Spleen (tissue), 11 donors: Measurements from ENCODE around the gene SARNP. TPM values are rescaled to one million over a fixed set of nuclear protein-coding genes. Genes with fewer than 3 reads are reported as not detected.

Source experiments
- DNase-seq: peaks from one replicate; pipeline ENCODE4 v3.0.0-alpha.2; 2020
- H3K27ac ChIP-seq, 8 donors: fragments of 200-600 bp; sonication (generic) in 7 of 8; 1 replicate in 4 of 8; 2 replicates in 4 of 8; pipeline versions ENCODE4 v1.5.0 to v1.8.0; 2016 to 2021; ENCODE audit warnings: inconsistent platforms in 4 of 8, mild to moderate bottlenecking in 4 of 8, moderate library complexity in 1 of 8
- H3K27me3 ChIP-seq, 7 donors: fragments of 200-600 bp; sonication (generic) in 6 of 7; replicated peaks in 1 of 7; 1 replicate in 4 of 7; 2 replicates in 3 of 7; pipeline versions ENCODE4 v1.5.0 to v1.8.0; 2016 to 2021; ENCODE audit warnings: inconsistent platforms in 3 of 7, mild to moderate bottlenecking in 1 of 7
- H3K36me3 ChIP-seq, 6 donors: fragments of 200-600 bp; sonication (generic) in 5 of 6; 1 replicate in 4 of 6; 2 replicates in 2 of 6; pipeline versions ENCODE4 v1.5.0 to v1.8.0; 2016 to 2021; ENCODE audit warnings: inconsistent platforms in 2 of 6
- H3K4me1 ChIP-seq, 6 donors: fragments of 200-600 bp; sonication (generic) in 5 of 6; 1 replicate in 3 of 6; 2 replicates in 3 of 6; pipeline versions ENCODE4 v1.5.0 to v1.8.0; 2016 to 2021; ENCODE audit warnings: inconsistent platforms in 3 of 6
- H3K4me3 ChIP-seq, 8 donors: fragments of 200-600 bp; sonication (generic) in 7 of 8; 1 replicate in 4 of 8; 2 replicates in 4 of 8; pipeline versions ENCODE4 v1.5.0 to v1.8.0; 2016 to 2021; ENCODE audit warnings: inconsistent platforms in 4 of 8, mild to moderate bottlenecking in 4 of 8, moderate library complexity in 2 of 8
- H3K9me3 ChIP-seq, 8 donors: fragments of 200-600 bp; sonication (generic) in 7 of 8; 1 replicate in 4 of 8; 2 replicates in 4 of 8; pipeline versions ENCODE4 v1.5.0 to v1.8.0; 2016 to 2021; ENCODE audit warnings: inconsistent platforms in 4 of 8
- CTCF ChIP-seq, 11 experiments: fragments of 200-600 bp in 7 of 11; fragments of 450-650 bp in 4 of 11; sonication (generic) in 4 of 11; IDR thresholded peaks in 8 of 11; conservative IDR thresholded peaks in 3 of 11; 1 replicate in 7 of 11; 2 replicates in 4 of 11; pipeline versions ENCODE4 v1.4.0 to v1.8.0; 2016 to 2021; ENCODE audit warnings: antibody characterized with exemption in 11 of 11, inconsistent platforms in 4 of 11, mild to moderate bottlenecking in 1 of 11
- POLR2A ChIP-seq, 3 donors: fragments of 450-650 bp; IDR thresholded peaks; one replicate each; pipeline ENCODE4 v1.5.1; 2017; ENCODE audit warnings: antibody characterized with exemption in 3 of 3, mild to moderate bottlenecking in 1 of 3
- POLR2AphosphoS5 ChIP-seq, 3 donors: sonication (generic); formaldehyde crosslinking; IDR thresholded peaks; one replicate each; pipeline ENCODE4 v1.5.1; 2017; ENCODE audit warnings: antibody characterized with exemption in 3 of 3
- WGBS, 5 donors: extraction: QIAGEN DNeasy Blood & Tissue Kit in 3 of 5; methylation state at CpG; one replicate each; pipeline versions ENCODE4 v1.1.5 to v1.1.7; 2013 to 2018; 5-methylcytosine and 5-hydroxymethylcytosine counted together
- intact Hi-C: fragments of 100-400 bp; cut with DNase I; formaldehyde crosslinking; loops from one replicate; pipeline ENCODE4 v1.15.0; 2023; ENCODE audit warnings: low total_unique reads
- polyA plus RNA-seq, 3 donors: library from polyadenylated mRNA; stranded (reverse); fragments of 200-250 nt; gene quantifications; one replicate each; pipeline ENCODE4 v1.2.1, GENCODE V29; 2013
- total RNA-seq, 7 donors: library from RNA; depleted of rRNA in 3 of 7; stranded (reverse); fragments of >200 nt in 3 of 7; fragmentation: NEBNext Ultra II Directional in 4 of 7; extraction: Animal tissue kit (Norgen Biotek cat#: 25700) in 4 of 7; gene quantifications; one replicate each; pipeline versions ENCODE4 v1.1.0 to v1.2.1, GENCODE V29; 2016 to 2021
- donor health status: healthy with polysubstance abuse.
- donor health status: DM: no; HTN: no; CAD: no; lungs with moderate emphysema.
- donor health status: DM: no; HTN: no; CAD: no.
- donor health status: Bipolar disorder and iron deficiency.
- donor health status: healthy.
- donor health status: DM: no; HTN: no; CAD: no.
- donor health status: DM: yes; HTN: yes; CAD: no.

Gene SARNP
- total and polyA plus RNA-seq, 10 donors = 40.0 to 97.6 (median 60.3) TPM

DNA sequence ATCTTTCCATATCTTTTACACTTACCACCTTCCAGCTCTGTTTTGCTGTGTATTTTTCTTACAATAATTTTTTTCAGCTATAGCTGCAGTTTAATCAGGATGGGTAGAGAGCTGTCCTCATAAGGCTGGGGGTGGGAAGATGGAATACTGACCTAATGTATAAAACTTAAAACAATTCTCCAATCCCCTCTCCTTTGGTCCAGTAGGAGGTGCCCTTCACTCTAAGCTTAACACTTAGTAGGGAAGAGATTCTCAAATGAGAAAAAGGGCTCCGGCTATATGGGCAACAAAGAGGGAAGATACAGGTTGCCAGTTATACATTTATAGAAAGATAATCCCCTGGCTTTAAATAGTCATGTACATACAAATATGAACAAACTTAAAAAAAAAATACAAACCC, 3.2 kb upstream of the SARNP start:
- H3K27ac ChIP-seq = no peak overlapping the region
- WGBS, 5 donors = 79 to 93% (median 80%) methylated on average over 1 of the region's 1 CpG
- H3K4me3 ChIP-seq = no peak overlapping the region
- no peaks in the 10 kb centered on the region for H3K27me3 ChIP-seq
- DNase-seq = no peak
- TF ChIP-seq CTCF (IDR thresholded peaks at IDR 0.05 in 8 of 11, conservative IDR thresholded peaks at IDR 0.05 in 3 of 11) (no peak), POLR2A (IDR thresholded peaks at IDR 0.05) (no peak), POLR2AphosphoS5 (IDR thresholded peaks at IDR 0.05) (no peak)
- peaks cover 3 to 63% (median 44%) of the 10 kb centered on the region in 6 donors for H3K36me3 ChIP-seq
- H3K4me1 ChIP-seq = peaks cover 20 to 54% (median 40%) of the 10 kb centered on the region in 6 donors
- no peaks in the 10 kb centered on the region for H3K9me3 ChIP-seq
- intact Hi-C loops = no loop called here

- DNase-seq = no peak
- peaks cover 3 to 69% (median 51%) of the 10 kb centered on the region in 6 donors for H3K36me3 ChIP-seq
- intact Hi-C loops = no loop called here
- H3K27ac ChIP-seq = peak overlapping the region in 6 of 8 donors; percentile 61 to 89 (median 88)
- no peak for TF ChIP-seq POLR2AphosphoS5 (IDR thresholded peaks at IDR 0.05)
- TF ChIP-seq POLR2A (IDR thresholded peaks at IDR 0.05) = no peak
- no peak for TF ChIP-seq CTCF (IDR thresholded peaks at IDR 0.05 in 8 of 11, conservative IDR thresholded peaks at IDR 0.05 in 3 of 11)
- peaks cover 33 to 54% (median 44%) of the 10 kb centered on the region in 6 donors for H3K4me1 ChIP-seq
- no peaks in the 10 kb centered on the region for H3K9me3 ChIP-seq
- H3K4me3 ChIP-seq = peak overlapping the region in 7 of 8 donors; percentile 70 to 97 (median 80)
- WGBS, 5 donors = 74 to 89% (median 86%) methylated on average over 6 of the region's 6 CpGs
- H3K27me3 ChIP-seq = no peaks in the 10 kb centered on the region
Measured at GRCh38 chr12:55818886-55819285, 1.4 kb upstream of the SARNP start.

DNA sequence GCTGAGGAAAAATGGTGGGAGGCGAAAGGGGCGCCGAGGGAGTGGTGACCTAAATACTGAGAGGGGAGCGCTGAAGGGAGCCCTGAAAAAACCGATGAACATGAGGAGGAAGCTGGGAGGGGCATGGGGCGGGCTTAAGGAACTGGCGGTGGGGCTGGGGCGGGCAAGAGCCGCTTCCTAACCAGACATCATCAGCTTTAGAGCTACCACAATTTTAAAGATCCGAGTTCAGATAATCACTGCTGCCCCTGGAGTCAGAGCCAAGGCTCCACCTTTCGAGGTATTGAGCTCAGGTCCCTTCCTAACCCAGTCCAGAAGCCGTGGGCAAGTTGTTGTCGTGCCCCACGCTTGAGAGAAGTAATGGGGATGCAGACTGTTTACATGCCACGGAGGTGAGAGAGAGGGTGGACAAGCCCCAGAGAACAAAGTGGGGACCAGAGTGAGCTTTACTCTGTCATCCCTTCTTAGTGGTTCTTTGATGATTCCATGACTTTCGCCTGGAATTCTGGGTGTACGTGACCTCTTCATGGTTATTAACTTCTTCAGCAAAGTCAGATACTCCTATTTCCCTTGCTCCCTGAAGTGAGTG, 710 bp upstream of the SARNP start:
- Histone ChIP-seq H3K27me3 (no peaks in the 10 kb centered on the region), H3K27ac (peak overlapping the region; percentile 61 to 89 (median 88)), H3K9me3 (no peaks in the 10 kb centered on the region), H3K4me1 (peaks cover 35 to 58% (median 48%) of the 10 kb centered on the region in 6 donors), H3K4me3 (peak overlapping the region; percentile 70 to 97 (median 80)), H3K36me3 (peaks cover 3 to 71% (median 48%) of the 10 kb centered on the region in 6 donors)
- 1 to 5% (median 3%) methylated on average over 15 to 17 of the region's 17 CpGs for WGBS, 5 donors
- intact Hi-C loops = no loop called here
- DNase-seq = no peak
- TF ChIP-seq POLR2A (IDR thresholded peaks at IDR 0.05) = no peak
- no peak for TF ChIP-seq CTCF (IDR thresholded peaks at IDR 0.05 in 8 of 11, conservative IDR thresholded peaks at IDR 0.05 in 3 of 11)
- no peak for TF ChIP-seq POLR2AphosphoS5 (IDR thresholded peaks at IDR 0.05)

DNA sequence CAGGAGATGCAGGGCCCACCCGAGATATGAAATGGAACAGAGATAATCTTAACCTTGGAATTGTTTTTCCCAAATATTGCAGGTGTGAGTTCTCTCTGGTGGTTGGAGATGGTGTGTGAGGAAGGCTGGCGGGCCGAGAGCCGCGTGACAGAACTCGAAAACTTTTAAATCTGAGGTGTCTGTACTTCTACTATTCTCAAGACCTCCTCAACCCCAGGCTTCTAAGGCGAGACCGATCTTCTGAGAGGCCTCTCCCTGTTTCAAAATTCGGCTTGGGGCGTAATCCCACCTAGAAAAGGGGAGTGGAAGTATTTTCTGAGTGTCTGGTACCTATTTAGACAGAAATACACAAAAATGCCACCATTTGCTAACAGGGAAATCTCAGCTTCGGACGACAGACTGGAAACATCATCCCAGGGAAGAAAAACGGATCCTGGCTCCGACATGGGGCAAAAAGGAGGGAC, 611 bp downstream of the SARNP start:
- peaks cover 35 to 71% (median 57%) of the 10 kb centered on the region in 6 donors for H3K4me1 ChIP-seq
- peak overlapping the region; percentile 70 to 97 (median 80) for H3K4me3 ChIP-seq
- H3K36me3 ChIP-seq = peaks cover 0 to 70% (median 35%) of the 10 kb centered on the region in 6 donors
- WGBS, 5 donors = 1 to 2% (median 1%) methylated on average over 14 of the region's 14 CpGs
- no peaks in the 10 kb centered on the region for H3K27me3 ChIP-seq
- DNase-seq = no peak
- TF ChIP-seq POLR2AphosphoS5 (IDR thresholded peaks at IDR 0.05) (no peak), POLR2A (IDR thresholded peaks at IDR 0.05) (no peak), CTCF (IDR thresholded peaks at IDR 0.05 in 8 of 11, conservative IDR thresholded peaks at IDR 0.05 in 3 of 11) (no peak)
- intact Hi-C loops = no loop called here
- peak overlapping the region; percentile 78 to 89 (median 88) for H3K27ac ChIP-seq
- no peaks in the 10 kb centered on the region for H3K9me3 ChIP-seq
